Lower leg skin (tissue), 4 donors: ENCODE measurements around the gene INCA1. TPM values are rescaled to one million over a fixed set of nuclear protein-coding genes. Genes with fewer than 3 reads are reported as not detected.
A peak's percentile ranks its signal among the peaks of the same experiment; 100 is the strongest.

Experiments
- DNase-seq, 2 donors: peaks; one replicate each; pipeline ENCODE4 v3.0.0-alpha.2; 2019; ENCODE audit warnings: low spot score in 2 of 2
- H3K4me3 ChIP-seq: fragments of 200-600 bp; sonication (generic); 2 replicates; pipeline ENCODE4 v1.5.1; 2017; ENCODE audit warnings: mild to moderate bottlenecking, low read depth; ENCODE audit not compliant: poor library complexity, severe bottlenecking
- CTCF ChIP-seq, 3 donors: fragments of 450-650 bp; IDR thresholded peaks; one replicate each; pipeline ENCODE4 v1.5.1; 2016; ENCODE audit warnings: antibody characterized with exemption in 3 of 3, mild to moderate bottlenecking in 3 of 3, moderate library complexity in 2 of 3
- POLR2A ChIP-seq, 2 donors: fragments of 450-650 bp; IDR thresholded peaks; one replicate each; pipeline ENCODE4 v1.6.1; 2016 to 2017; ENCODE audit warnings: antibody characterized with exemption in 2 of 2, mild to moderate bottlenecking in 1 of 2, moderate library complexity in 1 of 2
- WGBS, 2 donors: methylation state at CpG; one replicate each; pipeline ENCODE4 v1.1.5; 2018; 5-methylcytosine and 5-hydroxymethylcytosine counted together
- intact Hi-C: fragments of 100-400 bp; cut with DNase I; formaldehyde crosslinking; loops from one replicate; pipeline ENCODE4 v1.15.0; 2023; ENCODE audit warnings: low total_unique reads
- microRNA-seq, 2 donors: library from miRNA; unstranded; fragments of <30 nt; microRNA quantifications; one replicate each; pipeline ENCODE4, GENCODE V29; 2016; ENCODE audit warnings: borderline replicate concordance in 2 of 2, borderline number of aligned reads in 1 of 2
- total RNA-seq, 4 donors: library from RNA; depleted of rRNA; stranded (reverse); fragments of >200 nt; gene quantifications; one replicate each; pipeline ENCODE4 v1.1.0, GENCODE V29; 2016

INCA1 gene
- total RNA-seq, 4 donors from 2014 or later, result 0.39 to 2.6 (median 1.4) TPM

- peak; percentile 84 to 96 for DNase-seq
- intact Hi-C loops, result no loop called here
- peak overlapping the region; percentile 81 for H3K4me3 ChIP-seq
- 1% methylated on average over 27 to 29 of the region's 29 CpGs for WGBS, 2 donors
- TF ChIP-seq CTCF (IDR thresholded peaks at IDR 0.05) (no peak), POLR2A (IDR thresholded peaks at IDR 0.05) (no peak)
Measured at GRCh38 chr17:4940555-4941318, 56.6 kb downstream of the INCA1 start.

- TF ChIP-seq CTCF (IDR thresholded peaks at IDR 0.05), result no peak
- TF ChIP-seq POLR2A (IDR thresholded peaks at IDR 0.05), result no peak
- DNase-seq, result peak; percentile 98 to 99
- intact Hi-C loops, result no loop called here
- WGBS, 2 donors, result 0% methylated on average over 70 to 72 of the region's 72 CpGs
- H3K4me3 ChIP-seq, result peak within 1 kb of the TSS; percentile 81
Measured at GRCh38 chr17:4939796-4940554, 57.3 kb downstream of the INCA1 start, which contains the start of the genes RNF167 and SLC25A11. TSS of gene RNF167 (plus strand) at chr17:4940268. CDS start at chr17:4940910, 642 bp downstream. TSS of gene SLC25A11 (minus strand) at chr17:4940046. CDS start at chr17:4939910, 136 bp downstream.

GRCh38 chr17:4939546-4939795 lies 57.9 kb downstream of the INCA1 start:
- no peak for TF ChIP-seq CTCF (IDR thresholded peaks at IDR 0.05)
- no peak for TF ChIP-seq POLR2A (IDR thresholded peaks at IDR 0.05)
- H3K4me3 ChIP-seq, result peak overlapping the region; percentile 81
- 0% methylated on average over 14 to 16 of the region's 16 CpGs for WGBS, 2 donors
- intact Hi-C loops, result no loop called here
- DNase-seq, result peak in 1 of 2 donors; percentile 91

GRCh38 chr17:4938688-4939545 lies 58.4 kb downstream of the INCA1 start:
- intact Hi-C loops, result no loop called here
- H3K4me3 ChIP-seq, result peak overlapping the region; percentile 81
- WGBS, 2 donors, result 55 to 60% methylated on average over 16 to 19 of the region's 19 CpGs
- no peak for DNase-seq
- TF ChIP-seq CTCF (IDR thresholded peaks at IDR 0.05), result no peak
- TF ChIP-seq POLR2A (IDR thresholded peaks at IDR 0.05), result no peak

Small RNA genes lying within 50 kb of the gene (microRNA-seq; reads per million reads assigned to microRNA genes)
- gene MIR6864 (0 reads per million in 2 donors), gene MIR6865 (0 reads per million in 2 donors)

Other genes with a start within 250 kb of the INCA1 start
- gene TM4SF5, start 225.6 kb downstream of the INCA1 start, total RNA-seq, result not detected
- gene VMO1, start 211.2 kb downstream of the INCA1 start, total RNA-seq, result 1 to 10 TPM in 3 of 4 donors, not detected in 1; 2.2 to 9.9 (median 5.3) TPM
- gene GLTPD2, start 208.6 kb downstream of the INCA1 start, total RNA-seq, result 1 to 10 TPM in 1 of 4 donors, not detected in 3; 1.2 TPM
- gene PSMB6, start 201.4 kb downstream of the INCA1 start, total RNA-seq, result 100 to 1,000 TPM; 103 to 207 (median 177) TPM
- 10 to 100 TPM; 40.1 to 78.8 (median 56.3) TPM for gene PLD2, start 190.4 kb downstream of the INCA1 start, total RNA-seq
- 100 to 1,000 TPM; 128 to 208 (median 140) TPM for gene MINK1, start 164.2 kb downstream of the INCA1 start, total RNA-seq
- gene C17orf107, start 98.0 kb downstream of the INCA1 start, total RNA-seq, result 10 to 100 TPM in 2 of 4 donors, 1 to 10 TPM in 2; 7.0 to 13.4 (median 10.1) TPM
- gene CHRNE, start 94.4 kb downstream of the INCA1 start, total RNA-seq, result 1 to 10 TPM in 3 of 4 donors, under 1 TPM in 1; 0.53 to 5.2 (median 3.6) TPM
- gene GP1BA, start 65.2 kb downstream of the INCA1 start, total RNA-seq, result not detected
- gene SLC25A11, start 57.5 kb downstream of the INCA1 start, total RNA-seq, result 10 to 100 TPM; 35.5 to 87.7 (median 59.2) TPM
- 10 to 100 TPM; 66.3 to 95.4 (median 80.2) TPM for gene RNF167, start 57.3 kb downstream of the INCA1 start, total RNA-seq
- gene PFN1, start 49.0 kb downstream of the INCA1 start, total RNA-seq, result 100 to 1,000 TPM; 479 to 709 (median 540) TPM
- gene ENO3, start 46.4 kb downstream of the INCA1 start, total RNA-seq, result 1 to 10 TPM; 1.0 to 7.9 (median 4.9) TPM
- gene SPAG7, start 29.7 kb downstream of the INCA1 start, total RNA-seq, result 10 to 100 TPM; 35.1 to 64.0 (median 51.7) TPM
- 10 to 100 TPM; 21.7 to 35.3 (median 30.6) TPM for gene CAMTA2, start 9.8 kb downstream of the INCA1 start, total RNA-seq
- gene KIF1C, start 428 bp upstream of the INCA1 start, total RNA-seq, result 100 to 1,000 TPM in 2 of 4 donors, 10 to 100 TPM in 2; 87.6 to 140 (median 100) TPM
- gene SLC52A1, start 37.9 kb upstream of the INCA1 start, total RNA-seq, result 10 to 100 TPM in 1 of 4 donors, 1 to 10 TPM in 3; 3.3 to 16.1 (median 4.8) TPM
- 1 to 10 TPM; 1.2 to 5.2 (median 3.5) TPM for gene ZFP3, start 80.9 kb upstream of the INCA1 start, total RNA-seq
- gene ZNF232, start 114.4 kb upstream of the INCA1 start, total RNA-seq, result 1 to 10 TPM; 6.5 to 8.7 (median 8.6) TPM
- gene USP6, start 118.5 kb upstream of the INCA1 start, total RNA-seq, result under 1 TPM in 3 of 4 donors, not detected in 1; 0.04 to 0.98 (median 0.19) TPM
- gene ZNF594, start 194.3 kb upstream of the INCA1 start, total RNA-seq, result 1 to 10 TPM; 2.4 to 5.0 (median 3.8) TPM
- gene SCIMP, start 237.3 kb upstream of the INCA1 start, total RNA-seq, result under 1 TPM in 3 of 4 donors, not detected in 1; 0.46 to 0.97 (median 0.71) TPM